HTERT RPE-1 (cell line): ENCODE results near the gene ELMOD3.
"Not testable (repeated sequence)": the region's sequence is repeated elsewhere in the genome, so short reads cannot be mapped to it uniquely, and the experiment has no call there.

Experiments used
- in situ Hi-C: fragments of 300-500 bp; cut with MboI; formaldehyde crosslinking; loops from 4 replicates; pipeline ENCODE4 v1.14.3; 2020; ENCODE audit warnings: low sequenced_read_pairs

ELMOD3 gene

GRCh38 chr2:85329181-85329651 lies 25.4 kb upstream of the ELMOD3 start:
- in situ Hi-C loops: no loop called here

- in situ Hi-C loops: not testable (repeated sequence)
Measured at GRCh38 chr2:85329701-85330100, 24.9 kb upstream of the ELMOD3 start.

- in situ Hi-C loops: no loop called here
Measured at GRCh38 chr2:85330839-85331636, 23.5 kb upstream of the ELMOD3 start.

- in situ Hi-C loops: not testable (repeated sequence)
Measured at GRCh38 chr2:85333877-85334276, 20.7 kb upstream of the ELMOD3 start.

- in situ Hi-C loops: no loop called here
Measured at GRCh38 chr2:85334928-85335327, 19.6 kb upstream of the ELMOD3 start.

- in situ Hi-C loops: no loop called here
Measured at GRCh38 chr2:85340034-85340892, 14.3 kb upstream of the ELMOD3 start.

GRCh38 chr2:85341269-85342029 lies 13.1 kb upstream of the ELMOD3 start:
- in situ Hi-C loops: no loop called here

GRCh38 chr2:85342156-85342555 lies 12.4 kb upstream of the ELMOD3 start:
- in situ Hi-C loops: no loop called here

GRCh38 chr2:85343207-85343895 lies 11.2 kb upstream of the ELMOD3 start:
- in situ Hi-C loops: not testable (repeated sequence)

- in situ Hi-C loops: no loop called here
Measured at GRCh38 chr2:85344356-85344954, 10.1 kb upstream of the ELMOD3 start.

- in situ Hi-C loops: no loop called here
Measured at GRCh38 chr2:85347599-85347998, 7.0 kb upstream of the ELMOD3 start.

- in situ Hi-C loops: no loop called here
Measured at GRCh38 chr2:85353876-85354285, 688 bp upstream of the ELMOD3 start.

GRCh38 chr2:85355073-85355410 lies 473 bp downstream of the ELMOD3 start:
- in situ Hi-C loops: no loop called here

- in situ Hi-C loops: no loop called here
Measured at GRCh38 chr2:85355521-85355920, 952 bp downstream of the ELMOD3 start.

GRCh38 chr2:85356186-85356585 lies 1.6 kb downstream of the ELMOD3 start:
- in situ Hi-C loops: no loop called here

GRCh38 chr2:85357736-85358135 lies 3.2 kb downstream of the ELMOD3 start:
- in situ Hi-C loops: no loop called here

GRCh38 chr2:85362653-85363387 lies 8.3 kb downstream of the ELMOD3 start:
- in situ Hi-C loops: not testable (repeated sequence)

- in situ Hi-C loops: no loop called here
Measured at GRCh38 chr2:85367180-85367579, 12.6 kb downstream of the ELMOD3 start.

GRCh38 chr2:85368921-85369320 lies 14.4 kb downstream of the ELMOD3 start:
- in situ Hi-C loops: no loop called here

- in situ Hi-C loops: no loop called here
Measured at GRCh38 chr2:85369500-85369899, 14.9 kb downstream of the ELMOD3 start.
